Measurements from ENCODE around the gene GTF2H1.

DNA sequence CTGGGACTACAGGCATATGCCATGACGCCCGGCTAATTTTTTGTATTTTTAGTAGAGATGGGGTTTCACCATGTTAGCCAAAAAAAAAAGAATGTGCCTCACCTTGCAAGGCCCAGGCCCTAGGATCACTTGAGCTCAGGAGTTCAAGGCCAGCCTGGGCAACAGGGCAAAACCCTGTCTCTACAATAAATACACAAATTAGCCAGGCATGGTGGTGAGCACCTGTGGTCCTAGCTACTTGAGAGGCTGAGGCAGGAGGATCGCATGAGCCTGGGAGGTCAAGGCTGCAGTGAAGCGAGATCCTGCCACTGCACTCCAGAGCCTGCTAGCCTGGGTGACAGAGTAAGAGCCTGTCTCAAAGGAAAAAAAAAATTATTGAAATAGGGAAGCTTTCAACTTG, 81.7 kb downstream of the GTF2H1 start:
- no peak for TF ChIP-seq FOSL2 (IDR thresholded peaks at IDR 0.05; ENCODE audit: borderline replicate concordance, low read depth)
- TF ChIP-seq TEAD4 (IDR thresholded peaks at IDR 0.05; ENCODE audit: borderline replicate concordance, insufficient read depth), result no peak
- TF ChIP-seq TAF1 (IDR thresholded peaks at IDR 0.05; ENCODE audit: borderline replicate concordance, low read depth, low read length), result no peak

Measured in SK-N-SH (cell line).